ENCODE results near the gene PGK1. TPM values are rescaled to one million over a fixed set of nuclear protein-coding genes. Genes with fewer than 3 reads are reported as not detected.
"Not testable (repeated sequence)": the region's sequence is repeated elsewhere in the genome, so short reads cannot be mapped to it uniquely, and the experiment has no call there.

PGK1 gene
- total and polyA plus RNA-seq, 4 donors, result 70.3 to 172 (median 144) TPM

- TF ChIP-seq CTCF (IDR thresholded peaks at IDR 0.05; ENCODE audit: low read depth, low read length, missing input control) (no peak), JUND (IDR thresholded peaks at IDR 0.05) (no peak), FOXA2 (IDR thresholded peaks at IDR 0.05) (no peak)
These were observed 28.2 kb upstream of the PGK1 start (continued) for GRCh38 chrX:78075787-78076389.

- not testable (repeated sequence) for H3K4me3 ChIP-seq (ENCODE audit: low read depth in 1 of 3, low read length in 3 of 3); H3K36me3 ChIP-seq (ENCODE audit: control insufficient read depth in 4 of 4, insufficient read depth in 3 of 4, low read depth in 1 of 4, low read length in 3 of 4); H3K27ac ChIP-seq (ENCODE audit: low read depth in 1 of 2, low read length in 2 of 2); H3K4me1 ChIP-seq (ENCODE audit: control insufficient read depth in 4 of 4, insufficient read depth in 4 of 4, low read length in 3 of 4); DNase-seq (ENCODE audit: low spot score); H3K9me3 ChIP-seq (ENCODE audit: control insufficient read depth in 4 of 4, low read length in 3 of 4); H3K9ac ChIP-seq (ENCODE audit: low read depth in 1 of 2, low read length in 2 of 2); H3K27me3 ChIP-seq (ENCODE audit: control insufficient read depth in 4 of 4, insufficient read depth in 4 of 4, low read length in 3 of 4)
- 93% methylated on average over 6 of the region's 6 CpGs for WGBS
These were observed 22.6 kb upstream of the PGK1 start for GRCh38 chrX:78081413-78081812.

- WGBS, result 43% methylated on average over 2 of the region's 2 CpGs
- Histone ChIP-seq H3K27me3 (ENCODE audit: control insufficient read depth in 4 of 4, insufficient read depth in 4 of 4, low read length in 3 of 4) (peaks cover 0 to 5% (median 0%) of the 10 kb centered on the region in 4 donors), H3K36me3 (ENCODE audit: control insufficient read depth in 4 of 4, insufficient read depth in 3 of 4, low read depth in 1 of 4, low read length in 3 of 4) (no peaks in the 10 kb centered on the region), H3K4me3 (ENCODE audit: low read depth in 1 of 3, low read length in 3 of 3) (no peak overlapping the region), H3K9ac (ENCODE audit: low read depth in 1 of 2, low read length in 2 of 2) (no peak overlapping the region), H3K27ac (ENCODE audit: low read depth in 1 of 2, low read length in 2 of 2) (no peak overlapping the region), H3K4me1 (ENCODE audit: control insufficient read depth in 4 of 4, insufficient read depth in 4 of 4, low read length in 3 of 4) (no peaks in the 10 kb centered on the region), H3K9me3 (ENCODE audit: control insufficient read depth in 4 of 4, low read length in 3 of 4) (no peaks in the 10 kb centered on the region)
- TF ChIP-seq SP1 (IDR thresholded peaks at IDR 0.05), result no peak
- TF ChIP-seq RAD21 (IDR thresholded peaks at IDR 0.05), result peak in 1 of 2 donors; percentile 30
- TF ChIP-seq RXRA (IDR thresholded peaks at IDR 0.05), result no peak
- no peak for TF ChIP-seq JUND (IDR thresholded peaks at IDR 0.05)
- no peak for TF ChIP-seq TAF1 (conservative IDR thresholded peaks at IDR 0.05)
- no peak for TF ChIP-seq EGR1 (IDR thresholded peaks at IDR 0.05; ENCODE audit: low read depth in 2 of 2)
- TF ChIP-seq GABPA (IDR thresholded peaks at IDR 0.05 in 1 of 2, conservative IDR thresholded peaks at IDR 0.05 in 1 of 2), result no peak
- no peak for DNase-seq (ENCODE audit: low spot score)
These were observed 11.8 kb upstream of the PGK1 start for GRCh38 chrX:78092296-78092695.

- H3K4me1 ChIP-seq (ENCODE audit: control insufficient read depth in 4 of 4, insufficient read depth in 4 of 4, low read length in 3 of 4), result no peaks in the 10 kb centered on the region
- no peak overlapping the region for H3K9ac ChIP-seq (ENCODE audit: low read depth in 1 of 2, low read length in 2 of 2)
- H3K27ac ChIP-seq (ENCODE audit: low read depth in 1 of 2, low read length in 2 of 2), result no peak overlapping the region
- H3K36me3 ChIP-seq (ENCODE audit: control insufficient read depth in 4 of 4, insufficient read depth in 3 of 4, low read depth in 1 of 4, low read length in 3 of 4), result no peaks in the 10 kb centered on the region
- H3K9me3 ChIP-seq (ENCODE audit: control insufficient read depth in 4 of 4, low read length in 3 of 4), result no peaks in the 10 kb centered on the region
- no peak for TF ChIP-seq HNF4G (IDR thresholded peaks at IDR 0.05)
- TF ChIP-seq GABPA (IDR thresholded peaks at IDR 0.05 in 1 of 2, conservative IDR thresholded peaks at IDR 0.05 in 1 of 2), result no peak
- no peak for TF ChIP-seq ZBTB33 (IDR thresholded peaks at IDR 0.05)
- TF ChIP-seq MAX (IDR thresholded peaks at IDR 0.05), result no peak
- TF ChIP-seq NR2F2 (IDR thresholded peaks at IDR 0.05), result no peak
- no peak for TF ChIP-seq FOXA2 (IDR thresholded peaks at IDR 0.05)
- no peak for TF ChIP-seq HNF4A (conservative IDR thresholded peaks at IDR 0.05)
- TF ChIP-seq REST (IDR thresholded peaks at IDR 0.05), result no peak
- TF ChIP-seq JUND (IDR thresholded peaks at IDR 0.05), result no peak
- peaks cover 0 to 5% (median 0%) of the 10 kb centered on the region in 4 donors for H3K27me3 ChIP-seq (ENCODE audit: control insufficient read depth in 4 of 4, insufficient read depth in 4 of 4, low read length in 3 of 4)
- no peak for DNase-seq (ENCODE audit: low spot score)
- H3K4me3 ChIP-seq (ENCODE audit: low read depth in 1 of 3, low read length in 3 of 3), result no peak overlapping the region
These were observed 5.9 kb upstream of the PGK1 start for GRCh38 chrX:78098108-78098507.

All from liver (tissue), 9 donors.